Measurements from ENCODE around the gene MGARP. TPM values are rescaled to one million over a fixed set of nuclear protein-coding genes. Genes with fewer than 3 reads are reported as not detected.

The MGARP gene
- total and polyA plus RNA-seq, 4 donors, result 0.09 to 0.17 (median 0.09) TPM; not detected in 1

DNA sequence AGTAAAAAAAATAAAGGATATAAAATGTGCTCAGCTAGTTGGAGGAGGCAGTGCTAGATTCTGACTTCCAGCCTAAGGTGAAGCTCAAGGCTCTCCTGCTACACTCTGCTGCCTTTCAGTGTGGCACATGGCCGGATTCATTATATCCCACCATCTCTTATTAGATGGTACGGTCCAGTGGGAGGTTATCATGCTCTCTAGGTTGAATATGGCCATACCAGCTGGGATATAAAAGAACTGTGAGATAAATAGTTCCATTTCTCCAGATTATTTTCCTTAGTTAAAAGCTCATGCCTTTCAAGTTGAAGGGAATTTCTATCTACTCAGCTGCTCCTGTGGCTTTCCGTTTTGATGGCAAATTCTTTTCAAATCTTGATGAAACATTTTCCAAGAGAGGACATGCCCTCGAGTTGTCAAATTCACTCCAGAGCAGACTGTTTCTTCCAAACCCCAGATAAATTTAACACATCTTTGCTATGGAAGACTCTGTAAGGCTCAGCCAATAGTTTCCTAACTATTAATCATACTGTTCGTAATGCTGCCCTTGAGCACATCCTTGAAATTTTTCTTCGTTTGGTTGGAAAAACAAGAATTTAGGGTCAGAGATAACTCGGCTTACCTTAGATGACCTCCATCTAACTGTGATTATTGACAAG, 2.2 kb upstream of the MGARP start:
- TF ChIP-seq, protein P1, sequence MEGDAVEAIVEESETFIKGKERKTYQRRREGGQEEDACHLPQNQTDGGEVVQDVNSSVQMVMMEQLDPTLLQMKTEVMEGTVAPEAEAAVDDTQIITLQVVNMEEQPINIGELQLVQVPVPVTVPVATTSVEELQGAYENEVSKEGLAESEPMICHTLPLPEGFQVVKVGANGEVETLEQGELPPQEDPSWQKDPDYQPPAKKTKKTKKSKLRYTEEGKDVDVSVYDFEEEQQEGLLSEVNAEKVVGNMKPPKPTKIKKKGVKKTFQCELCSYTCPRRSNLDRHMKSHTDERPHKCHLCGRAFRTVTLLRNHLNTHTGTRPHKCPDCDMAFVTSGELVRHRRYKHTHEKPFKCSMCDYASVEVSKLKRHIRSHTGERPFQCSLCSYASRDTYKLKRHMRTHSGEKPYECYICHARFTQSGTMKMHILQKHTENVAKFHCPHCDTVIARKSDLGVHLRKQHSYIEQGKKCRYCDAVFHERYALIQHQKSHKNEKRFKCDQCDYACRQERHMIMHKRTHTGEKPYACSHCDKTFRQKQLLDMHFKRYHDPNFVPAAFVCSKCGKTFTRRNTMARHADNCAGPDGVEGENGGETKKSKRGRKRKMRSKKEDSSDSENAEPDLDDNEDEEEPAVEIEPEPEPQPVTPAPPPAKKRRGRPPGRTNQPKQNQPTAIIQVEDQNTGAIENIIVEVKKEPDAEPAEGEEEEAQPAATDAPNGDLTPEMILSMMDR (IDR thresholded peaks at IDR 0.05; ENCODE audit: low read depth, low read length, missing input control), result no peak
- TF ChIP-seq FOXA1 (IDR thresholded peaks at IDR 0.05) (no peak), NR2F2 (IDR thresholded peaks at IDR 0.05) (no peak), SP1 (IDR thresholded peaks at IDR 0.05) (no peak), RXRA (IDR thresholded peaks at IDR 0.05) (no peak)
- H3K4me1 ChIP-seq (ENCODE audit: control insufficient read depth in 4 of 4, insufficient read depth in 4 of 4, low read length in 3 of 4), result peaks cover 5 to 16% (median 11%) of the 10 kb centered on the region in 4 donors
- DNase-seq (ENCODE audit: low spot score), result no peak
- H3K27me3 ChIP-seq (ENCODE audit: control insufficient read depth in 4 of 4, insufficient read depth in 4 of 4, low read length in 3 of 4), result peaks cover 0 to 5% (median 0%) of the 10 kb centered on the region in 4 donors
- H3K9me3 ChIP-seq (ENCODE audit: control insufficient read depth in 4 of 4, low read length in 3 of 4), result no peaks in the 10 kb centered on the region
- H3K4me3 ChIP-seq (ENCODE audit: low read depth in 1 of 3, low read length in 3 of 3), result no peak overlapping the region
- WGBS, result 81% methylated on average over 7 of the region's 7 CpGs
- H3K9ac ChIP-seq (ENCODE audit: low read depth in 1 of 2, low read length in 2 of 2), result no peak overlapping the region
- H3K36me3 ChIP-seq (ENCODE audit: control insufficient read depth in 4 of 4, insufficient read depth in 3 of 4, low read depth in 1 of 4, low read length in 3 of 4), result no peaks in the 10 kb centered on the region
- H3K27ac ChIP-seq (ENCODE audit: low read depth in 1 of 2, low read length in 2 of 2), result no peak overlapping the region

DNA sequence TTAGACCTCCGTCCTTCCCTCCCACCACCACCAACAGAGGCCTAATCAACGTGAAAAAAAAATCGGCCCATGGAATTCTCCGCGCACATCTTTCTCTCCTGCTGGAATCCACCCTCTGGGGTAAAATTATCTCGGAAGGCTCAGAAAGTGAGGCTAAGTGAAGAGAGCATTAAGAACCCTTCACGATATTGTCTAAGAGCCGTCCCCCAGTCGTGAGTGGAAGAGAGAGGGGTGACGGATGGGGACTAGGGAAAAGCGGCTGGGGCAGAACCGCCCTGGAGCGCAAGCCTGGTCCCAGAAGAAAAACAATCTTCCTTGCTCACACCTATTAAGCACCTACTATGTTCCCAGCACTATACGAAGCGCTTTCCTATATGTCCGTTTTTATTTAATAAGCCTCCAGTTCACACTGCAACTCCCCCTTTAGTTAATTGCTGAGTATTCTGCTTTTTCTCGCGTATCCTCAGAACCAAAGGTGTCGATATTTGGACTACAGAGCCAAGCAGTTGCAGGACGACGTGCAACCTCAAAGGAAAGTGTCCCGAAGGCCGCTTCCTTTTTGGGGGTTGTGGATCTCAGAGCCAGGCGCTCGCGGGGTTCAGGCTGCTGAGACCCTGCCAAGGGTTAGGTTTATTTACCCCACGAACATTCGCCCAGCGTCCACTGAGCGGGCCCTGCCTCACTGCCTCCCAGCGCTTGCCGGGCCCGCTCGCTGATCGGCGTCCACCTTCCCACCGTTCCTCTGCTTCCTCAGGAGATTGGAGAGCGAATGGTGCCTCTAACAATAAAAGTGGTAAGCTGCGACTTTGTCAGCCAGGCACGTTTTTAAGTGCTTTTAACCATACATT, 889 bp downstream of the MGARP start:
- Histone ChIP-seq H3K4me1 (ENCODE audit: control insufficient read depth in 4 of 4, insufficient read depth in 4 of 4, low read length in 3 of 4) (peaks cover 5 to 16% (median 11%) of the 10 kb centered on the region in 4 donors), H3K9ac (ENCODE audit: low read depth in 1 of 2, low read length in 2 of 2) (no peak overlapping the region), H3K27ac (ENCODE audit: low read depth in 1 of 2, low read length in 2 of 2) (no peak overlapping the region), H3K36me3 (ENCODE audit: control insufficient read depth in 4 of 4, insufficient read depth in 3 of 4, low read depth in 1 of 4, low read length in 3 of 4) (no peaks in the 10 kb centered on the region), H3K9me3 (ENCODE audit: control insufficient read depth in 4 of 4, low read length in 3 of 4) (no peaks in the 10 kb centered on the region), H3K27me3 (ENCODE audit: control insufficient read depth in 4 of 4, insufficient read depth in 4 of 4, low read length in 3 of 4) (peaks cover 0 to 5% (median 0%) of the 10 kb centered on the region in 4 donors), H3K4me3 (ENCODE audit: low read depth in 1 of 3, low read length in 3 of 3) (peak overlapping the region in 2 of 3 donors; percentile 23 to 45)
- 17% methylated on average over 40 of the region's 40 CpGs for WGBS
- DNase-seq (ENCODE audit: low spot score), result no peak
- TF ChIP-seq EGR1 (IDR thresholded peaks at IDR 0.05; ENCODE audit: low read depth in 2 of 2) (no peak), HNF4G (IDR thresholded peaks at IDR 0.05) (no peak), HNF4A (conservative IDR thresholded peaks at IDR 0.05) (no peak), YY1 (IDR thresholded peaks at IDR 0.05) (no peak), FOXA1 (IDR thresholded peaks at IDR 0.05) (no peak), GABPA (IDR thresholded peaks at IDR 0.05 in 1 of 2, conservative IDR thresholded peaks at IDR 0.05 in 1 of 2) (no peak), RXRA (IDR thresholded peaks at IDR 0.05) (no peak), NR2F2 (IDR thresholded peaks at IDR 0.05) (no peak), FOXA2 (IDR thresholded peaks at IDR 0.05) (no peak), SP1 (IDR thresholded peaks at IDR 0.05) (no peak), RAD21 (IDR thresholded peaks at IDR 0.05) (no peak), JUND (IDR thresholded peaks at IDR 0.05) (no peak), TAF1 (conservative IDR thresholded peaks at IDR 0.05) (no peak)
- TF ChIP-seq, protein P2, sequence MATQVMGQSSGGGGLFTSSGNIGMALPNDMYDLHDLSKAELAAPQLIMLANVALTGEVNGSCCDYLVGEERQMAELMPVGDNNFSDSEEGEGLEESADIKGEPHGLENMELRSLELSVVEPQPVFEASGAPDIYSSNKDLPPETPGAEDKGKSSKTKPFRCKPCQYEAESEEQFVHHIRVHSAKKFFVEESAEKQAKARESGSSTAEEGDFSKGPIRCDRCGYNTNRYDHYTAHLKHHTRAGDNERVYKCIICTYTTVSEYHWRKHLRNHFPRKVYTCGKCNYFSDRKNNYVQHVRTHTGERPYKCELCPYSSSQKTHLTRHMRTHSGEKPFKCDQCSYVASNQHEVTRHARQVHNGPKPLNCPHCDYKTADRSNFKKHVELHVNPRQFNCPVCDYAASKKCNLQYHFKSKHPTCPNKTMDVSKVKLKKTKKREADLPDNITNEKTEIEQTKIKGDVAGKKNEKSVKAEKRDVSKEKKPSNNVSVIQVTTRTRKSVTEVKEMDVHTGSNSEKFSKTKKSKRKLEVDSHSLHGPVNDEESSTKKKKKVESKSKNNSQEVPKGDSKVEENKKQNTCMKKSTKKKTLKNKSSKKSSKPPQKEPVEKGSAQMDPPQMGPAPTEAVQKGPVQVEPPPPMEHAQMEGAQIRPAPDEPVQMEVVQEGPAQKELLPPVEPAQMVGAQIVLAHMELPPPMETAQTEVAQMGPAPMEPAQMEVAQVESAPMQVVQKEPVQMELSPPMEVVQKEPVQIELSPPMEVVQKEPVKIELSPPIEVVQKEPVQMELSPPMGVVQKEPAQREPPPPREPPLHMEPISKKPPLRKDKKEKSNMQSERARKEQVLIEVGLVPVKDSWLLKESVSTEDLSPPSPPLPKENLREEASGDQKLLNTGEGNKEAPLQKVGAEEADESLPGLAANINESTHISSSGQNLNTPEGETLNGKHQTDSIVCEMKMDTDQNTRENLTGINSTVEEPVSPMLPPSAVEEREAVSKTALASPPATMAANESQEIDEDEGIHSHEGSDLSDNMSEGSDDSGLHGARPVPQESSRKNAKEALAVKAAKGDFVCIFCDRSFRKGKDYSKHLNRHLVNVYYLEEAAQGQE (IDR thresholded peaks at IDR 0.05), result no peak
- TF ChIP-seq, protein P3, sequence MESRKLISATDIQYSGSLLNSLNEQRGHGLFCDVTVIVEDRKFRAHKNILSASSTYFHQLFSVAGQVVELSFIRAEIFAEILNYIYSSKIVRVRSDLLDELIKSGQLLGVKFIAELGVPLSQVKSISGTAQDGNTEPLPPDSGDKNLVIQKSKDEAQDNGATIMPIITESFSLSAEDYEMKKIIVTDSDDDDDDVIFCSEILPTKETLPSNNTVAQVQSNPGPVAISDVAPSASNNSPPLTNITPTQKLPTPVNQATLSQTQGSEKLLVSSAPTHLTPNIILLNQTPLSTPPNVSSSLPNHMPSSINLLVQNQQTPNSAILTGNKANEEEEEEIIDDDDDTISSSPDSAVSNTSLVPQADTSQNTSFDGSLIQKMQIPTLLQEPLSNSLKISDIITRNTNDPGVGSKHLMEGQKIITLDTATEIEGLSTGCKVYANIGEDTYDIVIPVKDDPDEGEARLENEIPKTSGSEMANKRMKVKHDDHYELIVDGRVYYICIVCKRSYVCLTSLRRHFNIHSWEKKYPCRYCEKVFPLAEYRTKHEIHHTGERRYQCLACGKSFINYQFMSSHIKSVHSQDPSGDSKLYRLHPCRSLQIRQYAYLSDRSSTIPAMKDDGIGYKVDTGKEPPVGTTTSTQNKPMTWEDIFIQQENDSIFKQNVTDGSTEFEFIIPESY (IDR thresholded peaks at IDR 0.05), result no peak
- TF ChIP-seq, protein P4, sequence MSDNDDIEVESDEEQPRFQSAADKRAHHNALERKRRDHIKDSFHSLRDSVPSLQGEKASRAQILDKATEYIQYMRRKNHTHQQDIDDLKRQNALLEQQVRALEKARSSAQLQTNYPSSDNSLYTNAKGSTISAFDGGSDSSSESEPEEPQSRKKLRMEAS (IDR thresholded peaks at IDR 0.05), result no peak
- TF ChIP-seq, protein P5, sequence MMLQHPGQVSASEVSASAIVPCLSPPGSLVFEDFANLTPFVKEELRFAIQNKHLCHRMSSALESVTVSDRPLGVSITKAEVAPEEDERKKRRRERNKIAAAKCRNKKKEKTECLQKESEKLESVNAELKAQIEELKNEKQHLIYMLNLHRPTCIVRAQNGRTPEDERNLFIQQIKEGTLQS (IDR thresholded peaks at IDR 0.05), result no peak
- TF ChIP-seq, protein P1 (IDR thresholded peaks at IDR 0.05; ENCODE audit: low read depth, low read length, missing input control), result no peak
